ENCODE data around the gene MCCC1.

MCCC1 gene

DNA sequence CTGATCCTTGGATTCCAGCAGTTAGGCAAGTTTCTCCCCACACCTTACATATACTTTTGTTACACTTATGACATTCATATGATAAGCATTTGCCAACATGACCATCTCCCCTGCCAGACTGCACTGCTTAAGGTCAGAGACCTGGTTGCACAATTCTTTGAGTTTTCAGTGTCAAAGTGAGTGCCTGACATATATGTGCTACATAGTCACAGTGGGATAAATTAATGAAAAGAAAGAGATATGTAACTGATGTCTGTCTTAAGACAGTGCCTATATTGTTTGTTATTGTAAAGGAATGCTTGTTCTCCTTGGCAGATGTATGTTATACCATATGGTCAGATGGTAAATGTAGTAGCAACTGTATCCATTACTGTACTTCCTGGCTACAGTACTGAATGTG, 115.4 kb downstream of the MCCC1 start:
- DNase-seq (ENCODE audit: low read depth, low spot score), result no peak

DNA sequence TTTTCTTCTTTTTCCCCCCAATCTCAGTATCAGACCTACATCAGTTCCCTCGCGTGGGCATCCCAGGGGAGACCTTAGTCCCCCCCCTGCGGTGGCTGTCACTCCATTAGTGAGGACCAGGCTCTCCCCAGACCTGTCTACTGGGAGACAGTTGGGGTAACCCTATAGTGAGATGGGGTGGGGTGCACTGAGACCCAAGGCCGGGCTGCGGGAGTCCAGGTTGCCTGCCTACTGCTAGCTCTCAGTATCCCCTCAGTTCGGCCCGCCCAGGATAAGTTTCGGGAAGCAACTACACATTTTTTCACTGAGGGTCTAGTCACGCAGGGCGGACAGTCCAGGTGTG, 118.3 kb downstream of the MCCC1 start:
- DNase-seq (ENCODE audit: low read depth, low spot score), result no peak

DNA sequence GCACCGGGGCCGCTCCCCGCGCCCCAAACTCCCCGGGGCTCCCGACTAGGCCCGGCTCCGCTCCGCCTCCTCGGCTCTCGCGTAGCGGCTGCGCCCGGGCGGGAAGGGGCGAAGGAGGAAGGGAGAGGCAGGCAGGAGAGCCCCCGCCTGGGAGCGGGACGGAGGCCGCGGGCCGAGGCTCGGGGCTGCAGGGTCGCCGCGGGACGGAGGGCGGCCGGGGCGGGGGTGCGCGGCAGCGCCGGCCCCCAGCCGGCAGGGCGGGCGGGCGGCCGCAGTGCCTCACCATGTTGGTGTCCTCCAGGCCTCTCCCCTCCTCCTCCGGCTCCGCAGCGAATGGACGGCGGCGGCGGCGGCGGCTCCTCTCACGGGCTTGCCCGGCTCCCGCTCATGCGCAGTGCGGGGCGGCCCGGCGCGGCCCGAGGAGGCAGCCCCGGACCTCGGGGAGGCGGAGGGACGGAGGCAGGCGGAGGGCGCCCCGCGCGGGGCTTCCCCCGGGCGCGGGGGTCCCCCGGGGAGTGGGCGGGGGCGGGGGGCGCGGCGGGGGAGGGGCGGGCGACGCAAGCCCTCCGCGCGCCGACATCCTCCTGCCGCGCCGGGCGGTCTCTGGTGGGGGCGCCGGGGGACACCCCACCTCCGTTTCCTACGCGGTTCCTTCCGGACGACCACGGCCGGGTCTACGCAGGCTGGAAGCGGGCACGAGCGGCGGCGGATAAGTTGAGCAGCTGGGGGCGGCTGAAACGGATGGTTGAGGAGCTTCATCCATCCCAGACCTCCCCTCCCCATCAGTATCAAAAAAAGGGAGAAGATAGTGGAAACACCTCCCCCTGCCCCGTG, 118.9 kb downstream of the MCCC1 start, which contains the start of gene DCUN1D1:
DCUN1D1 (minus strand) TSS at position 335 of the 834 bp plus-strand sequence; CDS start at position 286, 49 bp downstream.
- no peak for DNase-seq (ENCODE audit: low read depth, low spot score)

DNA sequence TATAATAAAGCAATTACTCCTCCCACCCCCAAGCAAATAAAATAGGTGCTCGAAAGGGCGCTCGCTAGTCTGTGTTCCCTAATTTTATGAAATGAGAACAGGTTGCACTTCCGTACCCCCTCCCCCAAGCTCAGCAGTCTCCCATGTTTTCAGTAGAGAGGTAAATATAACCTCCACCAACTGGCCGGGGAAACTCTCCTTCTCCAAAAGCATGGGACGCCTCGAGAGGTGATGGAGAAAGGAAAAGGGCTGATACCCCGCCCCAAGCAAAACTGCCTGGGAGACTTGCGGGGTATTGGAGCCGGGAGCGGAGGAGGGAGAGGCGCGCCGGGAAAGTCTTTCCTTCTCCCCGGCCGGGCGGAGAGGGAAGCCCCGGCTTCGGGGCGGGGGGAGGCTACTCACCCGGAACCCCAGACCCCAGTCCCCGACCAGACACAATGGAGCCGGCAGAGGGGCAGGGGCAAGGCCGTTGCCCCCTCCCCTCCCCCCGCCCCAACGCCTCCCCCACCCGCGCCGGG, 119.6 kb downstream of the MCCC1 start:
- DNase-seq (ENCODE audit: low read depth, low spot score), result no peak

GRCh38 chr3:182979103-182979673, 120.1 kb downstream of the MCCC1 start:
- DNase-seq (ENCODE audit: low read depth, low spot score), result no peak

GRCh38 chr3:182978387-182978786, 120.9 kb downstream of the MCCC1 start:
- DNase-seq (ENCODE audit: low read depth, low spot score), result no peak

- DNase-seq (ENCODE audit: low read depth, low spot score), result no peak
Observed at GRCh38 chr3:182973047-182973446, 126.2 kb downstream of the MCCC1 start.

DNA sequence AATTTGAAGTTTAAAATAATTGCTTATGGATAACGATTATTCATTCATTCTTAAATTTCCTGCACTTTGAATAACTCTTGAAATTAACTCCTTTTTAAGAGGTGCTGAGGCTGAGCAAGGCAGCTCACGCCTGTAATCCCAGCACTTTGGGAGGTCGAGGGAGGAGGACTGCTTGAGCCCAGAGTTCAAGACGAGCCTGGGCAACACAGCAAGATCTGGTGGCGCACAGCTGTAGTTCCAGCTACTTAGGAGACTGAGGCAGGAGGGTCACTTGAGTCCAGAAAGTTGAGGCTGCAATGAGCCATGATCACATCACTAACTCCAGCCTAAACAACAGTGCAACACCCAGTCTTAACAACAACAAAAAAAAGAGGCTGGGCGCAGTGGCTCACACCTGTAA, 126.9 kb downstream of the MCCC1 start:
- no peak for DNase-seq (ENCODE audit: low read depth, low spot score)

GRCh38 chr3:182971637-182972036, 127.7 kb downstream of the MCCC1 start:
- DNase-seq (ENCODE audit: low read depth, low spot score), result no peak

DNA sequence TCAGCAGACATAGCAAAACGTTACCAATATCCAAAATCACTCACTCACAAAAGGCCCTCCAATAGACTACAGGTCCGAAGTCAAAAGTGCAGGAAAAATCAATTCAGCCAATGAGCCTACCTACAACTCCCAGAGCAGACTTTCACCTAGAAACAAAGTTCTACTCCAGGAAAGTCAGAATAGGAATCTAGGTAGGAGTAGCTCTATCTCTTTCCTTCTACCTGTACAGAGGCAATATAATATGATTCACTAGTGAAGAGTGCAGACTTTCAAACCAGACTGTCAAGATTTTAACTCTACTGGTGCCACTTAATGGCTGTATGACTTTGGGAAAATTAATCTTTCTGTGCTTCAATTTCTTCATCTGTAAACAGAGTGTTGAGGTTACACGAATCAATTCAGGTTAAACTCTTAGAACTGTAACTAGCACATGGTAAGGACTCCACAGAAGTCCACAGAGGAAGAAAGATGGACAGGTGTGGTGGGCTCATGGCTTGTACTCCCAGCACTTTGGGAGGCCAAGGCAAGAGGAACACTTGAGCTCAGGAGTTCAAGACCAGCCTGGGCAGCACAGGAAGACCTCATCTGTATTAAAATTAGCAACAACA, 128.4 kb downstream of the MCCC1 start:
- no peak for DNase-seq (ENCODE audit: low read depth, low spot score)

DNA sequence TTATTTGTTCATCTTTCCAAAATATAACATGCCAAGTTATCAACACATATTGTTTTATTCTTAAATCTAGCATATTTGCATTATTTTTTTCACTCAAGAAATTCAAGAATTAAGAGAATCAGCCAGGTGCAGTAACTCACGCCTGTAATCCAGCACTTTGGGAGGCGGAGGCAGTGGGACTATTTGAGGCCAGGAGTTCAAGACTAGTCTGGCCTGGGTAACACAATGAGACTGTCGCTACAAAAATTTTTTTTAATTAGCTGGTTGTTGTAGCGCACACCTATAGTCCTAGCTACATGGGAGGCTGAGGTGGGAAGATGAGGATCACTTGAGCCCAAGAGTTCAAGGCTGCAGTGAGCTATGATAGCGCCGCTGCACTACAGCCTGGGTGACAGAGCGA, 129.4 kb downstream of the MCCC1 start:
- DNase-seq (ENCODE audit: low read depth, low spot score), result no peak

DNA sequence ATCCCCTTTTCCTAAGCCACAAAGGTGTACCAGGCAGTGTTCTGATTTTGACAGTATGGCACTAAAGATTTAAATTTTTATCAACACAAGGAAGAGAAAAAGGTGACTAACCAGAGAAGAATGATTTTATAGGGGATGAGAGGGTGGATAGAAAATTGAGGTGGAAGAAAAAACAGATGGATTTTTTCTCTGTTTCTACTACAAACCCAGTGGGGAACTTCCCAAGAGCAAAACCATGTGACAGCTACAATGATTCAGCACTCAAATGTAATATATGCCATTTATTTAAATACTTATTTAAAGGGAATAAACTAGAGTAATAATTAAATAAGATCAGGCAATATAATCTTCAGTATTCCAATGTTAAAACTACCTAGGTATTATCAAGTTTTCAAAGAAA, 130.0 kb downstream of the MCCC1 start:
- DNase-seq (ENCODE audit: low read depth, low spot score), result no peak

DNA sequence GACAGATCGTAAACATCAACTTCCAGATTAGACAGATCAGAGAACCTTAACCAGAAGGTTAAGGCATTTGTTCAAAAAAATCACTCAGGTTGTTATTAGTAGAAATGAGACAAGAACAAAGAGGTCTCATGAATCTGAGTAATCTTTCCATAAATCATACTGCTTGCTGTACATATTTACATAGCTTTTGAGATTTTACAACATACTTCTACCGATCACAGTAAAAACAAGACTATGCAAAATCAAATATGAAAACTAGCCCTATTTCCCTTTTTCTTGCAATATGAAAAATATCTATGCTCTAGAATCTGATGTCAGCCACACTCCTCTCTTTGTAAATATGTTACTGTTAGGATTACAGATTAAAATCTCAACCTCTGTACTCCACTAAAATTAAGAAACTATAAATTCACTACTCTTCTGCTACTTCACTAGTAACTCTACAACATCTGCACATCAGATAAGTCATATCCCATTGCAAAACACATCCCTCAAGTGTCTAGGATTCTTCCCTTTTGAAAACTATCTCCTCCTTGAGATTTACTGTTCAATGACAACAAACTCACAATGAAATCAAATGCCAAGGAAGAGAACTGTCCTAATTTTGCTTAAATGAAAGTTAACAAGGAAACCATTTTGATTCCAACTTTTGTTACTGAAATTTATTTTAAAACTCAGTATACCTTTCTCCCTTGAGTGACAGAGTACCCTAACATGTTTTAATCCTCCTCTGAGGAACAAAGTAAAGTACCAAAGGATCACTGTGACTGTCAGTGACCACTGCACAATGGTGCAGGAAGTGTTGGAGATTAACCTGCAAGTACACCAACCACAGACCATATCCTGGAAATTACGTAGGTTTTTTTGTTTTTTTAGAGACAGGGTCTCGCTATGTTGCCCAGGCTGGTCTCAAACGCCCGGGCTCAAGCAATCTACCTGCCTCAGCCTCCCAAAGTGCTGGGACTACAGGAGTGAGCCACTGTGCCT, 131.8 kb downstream of the MCCC1 start:
- DNase-seq (ENCODE audit: low read depth, low spot score), result no peak

DNA sequence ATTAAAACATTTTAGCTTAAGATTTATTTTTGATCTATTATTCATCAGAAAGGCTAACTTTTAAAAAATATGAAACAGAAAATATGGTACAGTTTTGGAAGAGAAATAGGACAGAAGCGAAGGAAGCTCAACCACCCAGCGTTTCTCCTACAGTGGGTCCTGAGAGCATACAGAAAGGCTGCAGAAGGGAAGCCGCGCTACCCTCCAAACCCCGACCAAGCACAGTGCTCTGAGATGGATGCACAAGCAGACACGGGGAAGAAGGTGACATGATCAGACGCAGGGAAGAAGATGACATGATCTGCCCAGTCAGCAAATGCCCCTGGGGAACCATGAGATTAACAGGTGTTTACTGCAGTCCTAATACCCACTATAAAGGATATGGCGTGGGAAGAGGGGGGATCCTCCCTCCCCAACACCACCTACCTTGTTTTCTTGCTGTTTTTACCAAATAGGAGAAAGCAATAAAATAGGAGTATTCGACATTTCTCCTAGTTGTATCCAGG, 133.4 kb downstream of the MCCC1 start:
- no peak for DNase-seq (ENCODE audit: low read depth, low spot score)

Data from brain pericyte (primary cell).